Astrocyte of the hippocampus (primary cell): ENCODE measurements around the gene IL17RE.
"Not testable (repeated sequence)": the region's sequence is repeated elsewhere in the genome, so short reads cannot be mapped to it uniquely, and the experiment has no call there.

Experiments
- DNase-seq: peaks from one replicate; pipeline ENCODE4 v3.0.0; 2011; ENCODE audit warnings: low read depth, low spot score

Gene IL17RE

GRCh38 chr3:9879830-9880549, 22.7 kb upstream of the IL17RE start, which contains the start of gene CIDEC:
Gene CIDEC (minus strand): TSS chr3:9880253. CDS start chr3:9878486, 1,767 bp downstream.
- DNase-seq = no peak

GRCh38 chr3:9881441-9881840, 21.2 kb upstream of the IL17RE start:
- DNase-seq = no peak

GRCh38 chr3:9883706-9884554, 18.7 kb upstream of the IL17RE start:
- DNase-seq = no peak

GRCh38 chr3:9884555-9885165, 18.0 kb upstream of the IL17RE start:
- peak; percentile 63 for DNase-seq

GRCh38 chr3:9886328-9886727, 16.3 kb upstream of the IL17RE start:
- DNase-seq = no peak

GRCh38 chr3:9887480-9887879, 15.2 kb upstream of the IL17RE start:
- no peak for DNase-seq

GRCh38 chr3:9888540-9888939, 14.1 kb upstream of the IL17RE start:
- no peak for DNase-seq

GRCh38 chr3:9889405-9889804, 13.2 kb upstream of the IL17RE start:
- DNase-seq = no peak

- DNase-seq = peak; percentile 96
Measured at GRCh38 chr3:9890249-9891071, 12.2 kb upstream of the IL17RE start, which contains the start of gene JAGN1. Gene JAGN1 (plus strand): TSS chr3:9890610. CDS start chr3:9890723, 113 bp downstream.

- DNase-seq = no peak
Measured at GRCh38 chr3:9891072-9891622, 11.5 kb upstream of the IL17RE start.

GRCh38 chr3:9893739-9894138, 8.9 kb upstream of the IL17RE start:
- no peak for DNase-seq

GRCh38 chr3:9895715-9896114, 6.9 kb upstream of the IL17RE start:
- not testable (repeated sequence) for DNase-seq

GRCh38 chr3:9896755-9897407, 5.8 kb upstream of the IL17RE start:
- DNase-seq = not testable (repeated sequence)

- DNase-seq = peak; percentile 80
Measured at GRCh38 chr3:9897408-9898372, 5.0 kb upstream of the IL17RE start.

- DNase-seq = no peak
Measured at GRCh38 chr3:9898467-9899241, 4.0 kb upstream of the IL17RE start.

GRCh38 chr3:9899289-9899791, 3.3 kb upstream of the IL17RE start:
- no peak for DNase-seq

- not testable (repeated sequence) for DNase-seq
Measured at GRCh38 chr3:9900965-9901415, 1.7 kb upstream of the IL17RE start.

- no peak for DNase-seq
Measured at GRCh38 chr3:9901967-9902366, 681 bp upstream of the IL17RE start.
